MG63 (cell line): Measurements from ENCODE around the gene KCNQ1. TPM values are rescaled to one million over a fixed set of nuclear protein-coding genes. Genes with fewer than 3 reads are reported as not detected.
A peak's percentile ranks its signal among the peaks of the same experiment; 100 is the strongest.

Source experiments
- DNase-seq: peaks from one replicate; pipeline ENCODE4 v3.0.0-alpha.2; 2020
- H3K27me3 ChIP-seq: fragments of 250-450 bp; sonication (Bioruptor Pico); 2 replicates; pipeline ENCODE4 v1.5.1; 2020; ENCODE audit warnings: mild to moderate bottlenecking, moderate library complexity
- H3K36me3 ChIP-seq: fragments of 250-450 bp; sonication (Bioruptor Pico); 2 replicates; pipeline ENCODE4 v1.5.1; 2020; ENCODE audit warnings: mild to moderate bottlenecking, moderate library complexity
- H3K4me3 ChIP-seq: fragments of 250-450 bp; sonication (Bioruptor Pico); 2 replicates; pipeline ENCODE4 v1.5.1; 2020; ENCODE audit warnings: mild to moderate bottlenecking, moderate library complexity
- H3K9me3 ChIP-seq: fragments of 250-450 bp; sonication (Bioruptor Pico); 2 replicates; pipeline ENCODE4 v1.5.1; 2020; ENCODE audit warnings: mild to moderate bottlenecking, moderate library complexity
- total RNA-seq: library from RNA; depleted of rRNA; stranded (reverse); fragments of >200 nt; shearing (Covaris generic); gene quantifications from 2 replicates; pipeline ENCODE4 v1.2.3, GENCODE V29; 2014; ENCODE audit warnings: low replicate concordance

KCNQ1 gene
- total RNA-seq, 1 experiment from 2014 or later = not detected

DNA sequence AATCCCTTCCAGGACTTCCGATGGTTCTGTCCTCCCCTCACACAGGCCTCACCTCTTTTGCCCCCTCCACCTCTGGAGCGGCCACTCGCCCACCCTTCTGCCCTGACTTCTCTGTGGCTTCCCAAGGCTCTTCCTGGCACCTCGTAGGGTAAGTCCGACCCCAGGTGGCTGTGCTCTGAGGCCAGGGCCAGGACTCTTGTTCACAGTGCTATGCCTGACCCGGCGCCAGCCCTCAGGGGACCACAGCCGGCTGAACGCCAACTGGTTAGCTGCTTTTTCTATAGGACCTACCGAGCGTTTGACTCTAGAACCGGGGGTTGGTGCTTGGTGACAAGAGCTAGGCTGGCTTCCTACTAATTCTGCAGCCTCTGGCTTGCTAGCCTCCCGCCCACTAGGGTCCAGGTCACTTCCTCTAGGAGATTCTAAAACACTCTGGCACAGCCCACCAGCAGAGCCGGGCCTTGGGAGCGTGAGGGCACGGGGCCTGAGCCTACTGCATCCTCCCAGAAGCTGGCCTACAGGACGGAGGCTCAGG is 283.4 kb downstream of the KCNQ1 start:
- no peaks in the 10 kb centered on the region for H3K36me3 ChIP-seq
- DNase-seq = no peak
- no peaks in the 10 kb centered on the region for H3K9me3 ChIP-seq
- no peaks in the 10 kb centered on the region for H3K27me3 ChIP-seq
- H3K4me3 ChIP-seq = no peak overlapping the region

DNA sequence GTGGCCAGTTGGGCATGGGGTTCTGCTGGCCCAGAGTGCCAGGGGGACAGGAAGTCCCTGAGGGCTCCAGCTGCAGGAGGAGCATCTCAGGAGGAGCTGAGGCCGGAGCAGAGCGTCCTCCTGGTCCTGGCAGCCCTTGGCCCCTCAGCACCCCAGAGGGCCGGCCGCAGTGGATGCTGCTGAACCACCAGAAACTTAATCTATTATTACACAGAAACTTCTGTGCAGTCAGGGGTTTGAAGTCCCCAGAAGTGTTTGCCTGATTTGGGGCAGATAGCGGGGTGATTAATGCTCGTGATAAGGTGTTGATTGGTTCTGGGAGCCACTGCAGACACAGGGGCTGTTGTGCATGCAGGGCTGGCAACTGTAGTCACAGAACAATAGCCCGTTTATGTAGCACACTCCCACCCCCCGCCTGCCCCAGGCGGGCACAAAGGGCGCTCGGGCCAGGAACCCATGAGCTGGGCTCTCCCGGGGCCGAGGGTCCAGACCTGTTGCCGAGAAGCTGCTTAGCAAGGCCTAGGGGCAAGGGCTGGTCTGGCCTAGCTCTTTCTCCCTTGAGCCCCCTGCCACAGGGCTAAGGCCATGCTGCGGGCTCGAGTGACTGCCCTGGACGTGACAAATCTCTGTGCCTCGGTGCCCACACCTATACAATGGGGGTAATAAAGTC is 284.0 kb downstream of the KCNQ1 start:
- no peak for DNase-seq
- H3K27me3 ChIP-seq = no peaks in the 10 kb centered on the region
- H3K4me3 ChIP-seq = no peak overlapping the region
- H3K9me3 ChIP-seq = no peaks in the 10 kb centered on the region
- H3K36me3 ChIP-seq = no peaks in the 10 kb centered on the region

DNA sequence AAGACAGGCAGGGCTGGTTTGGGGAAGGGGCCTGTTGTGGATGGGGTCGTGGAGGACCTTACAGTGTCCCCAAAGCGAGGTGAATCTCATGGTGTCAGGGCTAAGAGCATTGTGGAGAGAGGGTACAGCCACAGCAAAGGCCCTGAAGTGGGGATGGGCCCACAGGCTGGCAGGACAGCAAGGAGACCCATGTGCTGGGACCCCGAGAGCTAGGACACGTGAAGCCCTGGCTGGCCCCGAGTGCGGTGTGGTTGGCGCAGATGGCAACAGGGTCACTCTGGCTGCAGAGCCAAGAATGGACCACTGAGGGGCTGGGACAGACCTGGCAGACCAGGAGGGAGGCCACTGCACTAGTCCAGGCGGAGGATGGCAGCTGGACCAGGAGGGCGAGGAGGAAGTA is 285.0 kb downstream of the KCNQ1 start:
- H3K4me3 ChIP-seq = no peak overlapping the region
- no peaks in the 10 kb centered on the region for H3K36me3 ChIP-seq
- DNase-seq = no peak
- no peaks in the 10 kb centered on the region for H3K9me3 ChIP-seq
- H3K27me3 ChIP-seq = no peaks in the 10 kb centered on the region

GRCh38 chr11:2730272-2731129 is 285.7 kb downstream of the KCNQ1 start:
- Histone ChIP-seq H3K27me3 (no peaks in the 10 kb centered on the region), H3K36me3 (no peaks in the 10 kb centered on the region), H3K4me3 (no peak overlapping the region), H3K9me3 (no peaks in the 10 kb centered on the region)
- DNase-seq = no peak

- Histone ChIP-seq H3K27me3 (no peaks in the 10 kb centered on the region), H3K4me3 (no peak overlapping the region), H3K36me3 (no peaks in the 10 kb centered on the region), H3K9me3 (no peaks in the 10 kb centered on the region)
- DNase-seq = no peak
Observed at GRCh38 chr11:2731130-2732125, 286.6 kb downstream of the KCNQ1 start.

DNA sequence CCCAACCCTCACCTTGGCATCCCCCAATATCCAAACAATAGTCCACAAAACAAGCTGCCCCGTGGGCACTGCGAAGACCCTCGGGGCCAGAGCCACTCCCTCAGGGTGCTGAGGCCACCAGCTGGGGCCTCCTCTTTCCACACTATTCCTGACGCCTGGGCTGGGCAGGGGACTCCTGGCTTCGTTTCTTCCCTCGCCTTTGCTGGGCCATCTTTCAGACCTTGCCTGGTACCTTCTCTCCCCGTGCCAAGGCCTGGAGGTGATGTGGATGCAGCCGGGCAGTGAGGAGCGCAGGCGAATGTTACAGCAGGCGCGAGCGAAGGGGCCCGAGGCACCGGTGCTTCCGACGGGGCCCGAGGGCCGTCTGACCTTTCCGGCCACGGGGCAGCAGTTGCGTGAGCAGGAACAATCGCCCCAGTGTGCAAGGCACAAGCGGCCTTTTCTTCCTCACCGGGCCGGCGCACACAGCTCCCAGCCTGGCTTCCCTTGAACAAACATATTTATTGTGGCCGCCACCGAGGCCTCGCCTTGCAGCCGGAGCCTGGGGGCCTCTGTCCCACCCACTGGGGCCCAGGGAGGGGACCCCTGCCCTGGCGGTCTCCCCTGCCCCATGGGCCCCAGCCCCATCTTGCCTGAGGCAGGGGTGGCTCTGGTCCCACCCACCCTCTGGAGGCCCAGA is 287.6 kb downstream of the KCNQ1 start:
- H3K4me3 ChIP-seq = no peak overlapping the region
- H3K27me3 ChIP-seq = no peaks in the 10 kb centered on the region
- no peaks in the 10 kb centered on the region for H3K9me3 ChIP-seq
- DNase-seq = no peak
- H3K36me3 ChIP-seq = no peaks in the 10 kb centered on the region

- H3K9me3 ChIP-seq = no peaks in the 10 kb centered on the region
- H3K27me3 ChIP-seq = no peaks in the 10 kb centered on the region
- no peak for DNase-seq
Observed at GRCh38 chr11:2732940-2733628, 288.3 kb downstream of the KCNQ1 start.

DNA sequence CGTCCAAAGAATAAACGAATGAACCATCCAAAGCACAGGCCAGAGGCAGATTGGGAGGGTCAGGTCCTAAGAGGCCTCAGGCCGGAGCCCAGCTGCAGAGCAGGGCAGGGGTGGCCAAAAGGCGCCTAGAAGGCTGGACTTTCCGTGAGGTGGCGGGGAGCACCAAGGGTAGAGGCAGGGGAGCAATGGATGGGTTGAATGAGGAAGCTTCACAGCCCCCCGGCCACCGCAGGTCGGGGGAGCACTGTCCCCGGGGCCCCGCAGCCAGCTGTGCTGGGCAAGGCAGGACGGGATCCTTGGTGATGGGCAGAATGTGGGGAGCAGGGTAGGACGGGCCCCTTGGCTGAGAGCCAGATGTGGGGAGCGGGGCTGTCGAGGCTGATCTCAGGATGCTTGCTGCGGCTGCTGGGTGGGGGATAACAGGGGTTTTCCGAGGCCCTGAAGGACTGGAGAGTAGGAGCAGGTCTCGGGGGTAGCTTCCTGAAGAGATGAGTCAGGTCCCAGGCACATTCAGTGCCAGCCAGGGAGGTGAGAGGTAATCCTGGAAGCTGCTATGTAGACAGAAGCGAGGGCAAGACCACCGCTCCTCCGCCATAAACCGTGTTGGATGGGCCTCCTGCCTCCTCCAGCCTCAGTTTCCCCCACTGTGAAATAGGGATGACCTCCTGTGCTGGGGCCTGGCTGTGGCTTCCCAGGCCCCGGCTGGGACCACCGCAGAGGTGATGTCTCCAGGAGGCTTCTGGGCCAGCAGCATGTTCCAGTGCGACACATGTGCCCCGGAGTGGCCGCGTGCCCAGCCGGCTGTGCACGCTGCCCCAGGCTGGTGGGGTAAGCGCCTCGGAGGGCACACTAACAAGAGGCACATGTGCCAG is 289.6 kb downstream of the KCNQ1 start:
- no peak for DNase-seq
- Histone ChIP-seq H3K36me3 (no peaks in the 10 kb centered on the region), H3K27me3 (no peaks in the 10 kb centered on the region)

More at GRCh38 chr11:2732940-2733628, 288.3 kb downstream of the KCNQ1 start:
- H3K4me3 ChIP-seq = no peak overlapping the region
- H3K36me3 ChIP-seq = no peaks in the 10 kb centered on the region

DNA sequence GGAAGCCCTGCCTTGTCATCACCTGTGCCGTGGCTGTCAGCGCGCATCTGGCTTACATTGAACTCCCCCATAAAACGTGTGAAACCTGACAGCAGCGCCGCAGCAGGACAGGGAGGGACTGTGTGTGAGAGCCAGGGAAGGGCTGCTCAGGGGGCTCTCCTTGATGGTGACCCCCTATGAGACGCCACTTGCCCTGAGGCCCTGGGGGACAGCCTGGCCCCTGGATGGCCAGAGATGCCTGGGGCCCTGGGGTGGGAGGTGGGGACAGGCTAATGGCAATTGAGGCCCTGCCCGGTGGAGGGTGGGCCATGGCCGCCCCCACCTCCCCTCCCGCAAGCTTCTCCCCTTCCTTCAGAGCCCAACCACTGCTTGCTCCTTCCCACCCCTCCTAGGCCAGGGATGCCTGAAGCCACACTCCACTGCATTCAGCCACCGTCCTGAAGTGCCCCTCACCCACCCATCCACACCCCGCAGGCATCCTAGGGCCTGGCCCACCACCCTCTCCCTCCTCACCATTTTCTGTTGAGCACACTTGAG is 290.3 kb downstream of the KCNQ1 start:
- Histone ChIP-seq H3K27me3 (no peaks in the 10 kb centered on the region), H3K9me3 (no peaks in the 10 kb centered on the region), H3K4me3 (no peak overlapping the region), H3K36me3 (no peaks in the 10 kb centered on the region)
- no peak for DNase-seq

More for the DNA sequence above, 289.6 kb downstream of the KCNQ1 start:
- Histone ChIP-seq H3K9me3 (no peaks in the 10 kb centered on the region), H3K4me3 (no peak overlapping the region)

GRCh38 chr11:2736577-2737225 is 291.9 kb downstream of the KCNQ1 start:
- H3K9me3 ChIP-seq = no peaks in the 10 kb centered on the region
- DNase-seq = no peak
- no peak overlapping the region for H3K4me3 ChIP-seq
- no peaks in the 10 kb centered on the region for H3K27me3 ChIP-seq
- H3K36me3 ChIP-seq = no peaks in the 10 kb centered on the region

DNA sequence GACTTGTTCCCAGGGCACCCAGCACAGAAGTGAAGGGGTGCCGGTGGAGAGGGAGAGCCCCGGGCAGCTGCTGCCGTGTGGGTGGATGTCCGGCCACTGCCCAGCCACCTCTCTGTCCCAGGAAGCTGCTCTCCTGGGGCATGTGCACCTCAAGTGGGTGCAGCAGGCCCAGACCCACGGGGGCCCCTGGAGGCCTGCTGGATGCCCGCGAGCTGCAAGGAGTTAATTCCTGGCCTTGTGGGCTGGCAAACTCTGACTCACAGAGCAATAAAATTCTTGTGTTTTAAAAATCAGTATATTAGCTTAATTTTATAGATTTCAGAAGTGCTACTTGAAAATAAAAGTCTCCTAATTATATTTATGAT is 292.4 kb downstream of the KCNQ1 start:
- no peaks in the 10 kb centered on the region for H3K27me3 ChIP-seq
- H3K4me3 ChIP-seq = no peak overlapping the region
- no peaks in the 10 kb centered on the region for H3K9me3 ChIP-seq
- H3K36me3 ChIP-seq = no peaks in the 10 kb centered on the region
- no peak for DNase-seq

- Histone ChIP-seq H3K9me3 (no peaks in the 10 kb centered on the region), H3K4me3 (no peak overlapping the region), H3K36me3 (no peaks in the 10 kb centered on the region), H3K27me3 (no peaks in the 10 kb centered on the region)
- DNase-seq = peak; percentile 48
Observed at GRCh38 chr11:2737866-2738265, 293.1 kb downstream of the KCNQ1 start.

DNA sequence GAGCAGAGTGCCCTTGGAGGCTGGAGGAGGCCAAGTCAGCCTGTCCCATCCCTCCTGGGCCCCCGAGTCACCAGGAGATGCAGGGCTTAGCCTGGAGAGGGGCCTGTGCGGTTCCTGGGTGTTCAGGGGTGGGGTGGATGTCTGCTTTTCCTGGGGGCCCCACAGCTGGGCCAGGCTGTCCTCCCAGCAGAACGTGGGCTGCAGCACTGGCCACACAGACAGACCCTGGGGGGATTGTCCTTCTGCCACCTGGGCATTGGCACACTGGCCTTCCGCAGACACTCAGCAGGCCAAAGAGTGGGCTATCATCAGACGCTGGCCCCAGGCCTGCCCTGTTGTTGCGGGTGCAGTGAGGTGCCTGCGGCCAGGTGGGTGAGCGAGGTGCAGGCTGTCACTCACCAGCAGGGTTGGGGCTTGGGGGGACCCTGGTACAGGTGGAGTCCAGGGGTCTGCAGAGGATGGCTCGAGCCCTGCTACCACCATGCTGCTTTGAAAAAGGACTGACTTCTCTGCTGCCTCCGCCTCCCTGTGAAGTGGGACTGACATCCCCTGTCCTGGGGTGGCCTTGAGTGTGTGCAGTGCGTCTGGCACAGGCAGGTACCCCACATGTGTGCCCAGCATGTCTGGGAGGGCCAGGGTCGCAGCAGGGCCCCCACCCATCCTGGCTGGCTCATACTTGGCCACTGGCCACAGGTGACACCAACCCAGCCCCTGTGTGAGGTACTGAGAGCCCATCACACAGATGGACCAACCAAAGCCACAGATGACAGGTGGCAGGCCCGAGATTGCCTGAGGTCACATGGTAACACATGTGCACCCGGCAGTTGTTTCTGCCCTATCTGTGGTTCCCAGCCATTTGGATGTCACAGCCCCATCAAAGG is 294.0 kb downstream of the KCNQ1 start:
- Histone ChIP-seq H3K4me3 (no peak overlapping the region), H3K36me3 (no peaks in the 10 kb centered on the region), H3K9me3 (no peaks in the 10 kb centered on the region), H3K27me3 (no peaks in the 10 kb centered on the region)
- no peak for DNase-seq
